Peyer's patch (tissue), 4 donors: ENCODE data around the gene DHRS1. TPM values are rescaled to one million over a fixed set of nuclear protein-coding genes. Genes with fewer than 3 reads are reported as not detected.
A peak's percentile ranks its signal among the peaks of the same experiment; 100 is the strongest.
"Not testable (repeated sequence)": the region's sequence is repeated elsewhere in the genome, so short reads cannot be mapped to it uniquely, and the experiment has no call there.

ENCODE experiments used
- DNase-seq, 3 donors: peaks; one replicate each; pipeline ENCODE4 v3.0.0-alpha.2; 2017 to 2019
- H3K27ac ChIP-seq, 4 donors: fragments of 200-600 bp; sonication (generic); one replicate each; pipeline ENCODE4 v1.5.1; 2016 to 2019
- H3K27me3 ChIP-seq, 2 donors: fragments of 200-600 bp; sonication (generic); one replicate each; pipeline ENCODE4 v1.5.1; 2019
- H3K36me3 ChIP-seq, 3 donors: fragments of 200-600 bp; sonication (generic); one replicate each; pipeline ENCODE4 v1.5.1; 2016 to 2019
- H3K4me1 ChIP-seq, 4 donors: fragments of 200-600 bp; sonication (generic); one replicate each; pipeline ENCODE4 v1.5.1; 2016 to 2019
- H3K4me3 ChIP-seq, 4 donors: fragments of 200-600 bp; sonication (generic); 1 replicate in 3 of 4; 2 replicates in 1 of 4; pipeline ENCODE4 v1.5.1; 2016 to 2019; ENCODE audit warnings: mild to moderate bottlenecking in 1 of 4
- H3K9me3 ChIP-seq, 4 donors: fragments of 200-600 bp; sonication (generic); one replicate each; pipeline ENCODE4 v1.5.1; 2016 to 2019; ENCODE audit warnings: mild to moderate bottlenecking in 1 of 4
- POLR2A ChIP-seq, 2 donors: fragments of 450-650 bp; IDR thresholded peaks; one replicate each; pipeline ENCODE4 v1.5.1; 2017; ENCODE audit warnings: antibody characterized with exemption in 2 of 2, mild to moderate bottlenecking in 2 of 2, moderate library complexity in 2 of 2
- total RNA-seq, 4 donors: library from RNA; depleted of rRNA; stranded (reverse); fragments of >200 nt; gene quantifications; one replicate each; pipeline ENCODE4 v1.1.0, GENCODE V29; 2016
- TF ChIP-seq, protein P1 (sequence below), 6 experiments: fragments of 450-650 bp in 4 of 6; fragments of 200-600 bp in 2 of 6; sonication (generic) in 1 of 6; IDR thresholded peaks; one replicate each; pipeline ENCODE4 v1.5.1; 2017 to 2019; ENCODE audit warnings: antibody characterized with exemption in 6 of 6, mild to moderate bottlenecking in 3 of 6, moderate library complexity in 1 of 6

DHRS1 gene
- total RNA-seq, 4 donors from 2014 or later = 51.2 to 130 (median 67.1) TPM

DNA sequence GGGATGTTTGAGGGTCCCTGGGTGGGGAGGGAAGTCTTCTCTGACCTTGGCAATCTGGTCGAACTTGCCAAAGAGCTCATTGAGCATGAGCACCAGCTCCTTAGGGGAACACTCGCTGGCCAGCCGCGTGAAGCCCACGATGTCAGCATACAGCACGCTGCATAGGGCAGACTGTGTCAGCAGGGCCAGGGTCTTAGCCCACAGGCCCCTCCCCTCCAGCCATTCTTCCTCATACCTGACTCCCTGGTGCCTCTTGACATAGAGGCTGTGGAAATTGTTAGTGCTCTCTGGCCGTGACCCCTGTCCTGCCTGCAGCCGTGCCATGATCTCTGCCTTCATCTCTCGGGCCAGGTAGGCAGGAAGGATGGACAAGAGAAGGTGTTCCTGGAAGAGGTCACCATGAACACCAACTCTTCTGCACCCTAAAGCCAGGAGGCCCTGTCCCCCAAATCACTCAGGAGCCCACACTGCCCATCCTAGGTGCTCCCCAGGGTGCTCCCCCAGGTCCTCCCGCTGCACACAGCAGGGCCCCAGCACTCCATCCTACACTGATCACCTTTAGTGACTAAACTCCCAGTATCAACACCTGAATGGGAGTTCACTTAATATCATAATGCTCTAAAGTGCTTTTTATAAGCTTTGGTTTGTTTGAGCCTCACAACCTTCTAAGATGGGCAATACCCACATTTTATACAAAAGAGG is 31.5 kb upstream of the DHRS1 start:
- Histone ChIP-seq H3K4me3 (no peak overlapping the region), H3K9me3 (no peaks in the 10 kb centered on the region), H3K4me1 (peaks cover 5 to 32% (median 27%) of the 10 kb centered on the region in 4 donors), H3K36me3 (peaks cover 0 to 2% (median 0%) of the 10 kb centered on the region in 3 donors), H3K27ac (no peak overlapping the region), H3K27me3 (peaks cover 0 to 12% of the 10 kb centered on the region in 2 donors)
- no peak for TF ChIP-seq POLR2A (IDR thresholded peaks at IDR 0.05)
- TF ChIP-seq, protein P1, sequence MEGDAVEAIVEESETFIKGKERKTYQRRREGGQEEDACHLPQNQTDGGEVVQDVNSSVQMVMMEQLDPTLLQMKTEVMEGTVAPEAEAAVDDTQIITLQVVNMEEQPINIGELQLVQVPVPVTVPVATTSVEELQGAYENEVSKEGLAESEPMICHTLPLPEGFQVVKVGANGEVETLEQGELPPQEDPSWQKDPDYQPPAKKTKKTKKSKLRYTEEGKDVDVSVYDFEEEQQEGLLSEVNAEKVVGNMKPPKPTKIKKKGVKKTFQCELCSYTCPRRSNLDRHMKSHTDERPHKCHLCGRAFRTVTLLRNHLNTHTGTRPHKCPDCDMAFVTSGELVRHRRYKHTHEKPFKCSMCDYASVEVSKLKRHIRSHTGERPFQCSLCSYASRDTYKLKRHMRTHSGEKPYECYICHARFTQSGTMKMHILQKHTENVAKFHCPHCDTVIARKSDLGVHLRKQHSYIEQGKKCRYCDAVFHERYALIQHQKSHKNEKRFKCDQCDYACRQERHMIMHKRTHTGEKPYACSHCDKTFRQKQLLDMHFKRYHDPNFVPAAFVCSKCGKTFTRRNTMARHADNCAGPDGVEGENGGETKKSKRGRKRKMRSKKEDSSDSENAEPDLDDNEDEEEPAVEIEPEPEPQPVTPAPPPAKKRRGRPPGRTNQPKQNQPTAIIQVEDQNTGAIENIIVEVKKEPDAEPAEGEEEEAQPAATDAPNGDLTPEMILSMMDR (IDR thresholded peaks at IDR 0.05) = no peak
- no peak for DNase-seq

DNA sequence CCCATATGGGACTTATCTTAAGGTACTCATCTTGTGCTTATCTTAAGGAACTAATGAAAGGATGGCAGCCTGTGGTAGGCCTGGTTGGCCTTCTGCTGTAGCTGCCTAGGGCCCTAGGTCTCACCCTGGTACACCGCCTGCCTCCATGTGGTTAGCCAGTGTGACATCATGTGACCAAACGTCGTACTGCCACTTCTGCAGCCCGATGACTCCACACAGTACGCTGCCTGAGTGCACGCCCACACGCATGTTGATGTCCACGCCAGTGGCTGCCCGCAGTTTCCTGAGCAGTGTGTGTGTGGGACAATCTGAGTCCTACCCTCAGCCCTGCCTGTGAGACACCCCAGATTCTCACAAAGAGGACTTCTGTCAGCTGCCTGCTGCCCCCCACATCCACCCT is 30.2 kb upstream of the DHRS1 start:
- Histone ChIP-seq H3K9me3 (no peaks in the 10 kb centered on the region), H3K4me1 (peaks cover 5 to 25% (median 24%) of the 10 kb centered on the region in 4 donors), H3K27me3 (peaks cover 0 to 5% of the 10 kb centered on the region in 2 donors), H3K4me3 (no peak overlapping the region), H3K27ac (peak overlapping the region in 1 of 4 donors; percentile 45), H3K36me3 (no peaks in the 10 kb centered on the region)
- TF ChIP-seq POLR2A (IDR thresholded peaks at IDR 0.05) = no peak
- TF ChIP-seq, protein P1 (IDR thresholded peaks at IDR 0.05) = no peak
- peak in 2 of 3 donors; percentile 59 to 87 for DNase-seq

DNA sequence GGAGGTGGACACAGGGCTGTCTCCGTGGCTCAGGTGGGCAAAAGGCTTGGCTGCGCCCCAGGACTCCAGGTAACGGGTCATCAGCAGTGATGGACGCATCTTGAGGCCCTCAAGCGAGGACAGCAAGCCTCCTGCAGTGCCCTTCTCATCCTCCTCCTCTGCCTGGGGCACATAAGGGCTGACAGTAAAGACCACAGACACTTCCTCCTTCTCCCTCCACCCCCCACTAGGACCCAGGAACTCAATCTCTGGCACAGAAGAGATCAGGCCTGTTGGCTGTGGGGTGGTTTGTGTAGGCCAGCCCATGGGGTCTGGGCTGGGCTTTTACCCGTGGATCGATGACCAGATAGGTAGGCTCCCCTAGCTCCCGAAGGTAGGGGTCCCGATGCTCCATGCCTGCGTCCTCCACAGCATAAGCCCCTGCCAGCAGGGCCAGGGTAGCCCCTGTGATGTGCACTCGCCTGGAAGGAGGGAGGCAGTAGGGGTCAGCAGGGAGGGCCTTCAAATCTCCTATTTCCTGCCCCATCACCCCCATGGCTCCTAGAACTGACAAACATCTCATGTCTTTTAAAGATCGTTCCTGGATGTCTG is 29.6 kb upstream of the DHRS1 start:
- H3K36me3 ChIP-seq = no peaks in the 10 kb centered on the region
- no peak for DNase-seq
- H3K27me3 ChIP-seq = no peaks in the 10 kb centered on the region
- peak overlapping the region in 1 of 4 donors; percentile 45 for H3K27ac ChIP-seq
- no peaks in the 10 kb centered on the region for H3K9me3 ChIP-seq
- H3K4me3 ChIP-seq = no peak overlapping the region
- TF ChIP-seq POLR2A (IDR thresholded peaks at IDR 0.05) = no peak
- TF ChIP-seq, protein P1 (IDR thresholded peaks at IDR 0.05) = no peak
- peaks cover 5 to 19% (median 19%) of the 10 kb centered on the region in 4 donors for H3K4me1 ChIP-seq

DNA sequence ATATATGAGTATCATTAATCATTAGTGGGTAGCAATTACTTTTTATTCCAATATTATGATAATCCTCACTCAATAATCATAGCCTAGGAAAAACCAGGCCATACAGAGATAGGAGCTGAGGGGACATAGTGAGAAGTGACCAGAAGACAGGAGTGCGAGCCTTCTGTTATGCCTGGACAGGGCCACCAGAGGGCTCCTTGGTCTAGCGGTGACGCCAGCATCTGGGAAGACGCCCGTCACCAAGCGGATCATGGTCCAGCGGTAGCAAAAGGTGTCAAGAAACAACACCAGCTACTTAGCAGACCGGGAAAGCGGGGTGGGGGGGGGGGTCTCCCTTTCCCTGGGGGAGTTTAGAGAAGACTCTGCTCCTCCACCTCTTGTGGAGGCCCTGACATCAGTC is 28.3 kb upstream of the DHRS1 start:
- not testable (repeated sequence) for H3K9me3 ChIP-seq, H3K27me3 ChIP-seq, H3K36me3 ChIP-seq, H3K4me1 ChIP-seq, H3K4me3 ChIP-seq, H3K27ac ChIP-seq
- TF ChIP-seq, protein P1 (IDR thresholded peaks at IDR 0.05) = peak; percentile 20 to 86 (median 66)
- peak in 1 of 3 donors; percentile 82 for DNase-seq

DNA sequence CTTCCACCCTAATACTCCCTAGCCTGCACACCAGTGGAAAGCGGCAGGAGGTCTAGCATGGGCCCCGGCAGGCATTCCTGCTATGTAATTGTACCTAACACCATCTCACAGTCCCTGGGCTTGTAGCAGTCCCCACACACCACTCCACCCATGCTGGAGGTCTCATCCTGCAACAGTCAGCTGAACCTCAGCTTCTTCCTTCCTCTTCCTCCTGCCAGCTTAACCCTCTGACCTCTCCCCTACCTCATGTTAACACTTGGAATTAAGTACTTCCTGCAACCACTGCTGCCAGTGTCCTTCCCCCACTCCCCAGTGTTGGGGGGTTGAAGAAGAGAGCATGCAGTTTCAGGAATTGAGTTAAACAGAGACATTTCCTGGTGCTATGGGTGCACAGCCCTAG is 27.7 kb upstream of the DHRS1 start:
- Histone ChIP-seq H3K9me3 (no peaks in the 10 kb centered on the region), H3K4me1 (peaks cover 0 to 3% (median 2%) of the 10 kb centered on the region in 4 donors), H3K27ac (no peak overlapping the region), H3K36me3 (no peaks in the 10 kb centered on the region), H3K4me3 (no peak overlapping the region), H3K27me3 (no peaks in the 10 kb centered on the region)
- no peak for TF ChIP-seq POLR2A (IDR thresholded peaks at IDR 0.05)
- TF ChIP-seq, protein P1 (IDR thresholded peaks at IDR 0.05) = no peak
- no peak for DNase-seq
